ENCODE results near the gene PTPRD.

- no peak for TF ChIP-seq CTCF (IDR thresholded peaks at IDR 0.05 in 2 of 3, conservative IDR thresholded peaks at IDR 0.05 in 1 of 3; ENCODE audit: borderline replicate concordance in 1 of 3, insufficient read depth in 1 of 3, low read depth in 2 of 3, low read length in 2 of 3)
- TF ChIP-seq SRF (IDR thresholded peaks at IDR 0.05; ENCODE audit: low read depth), result no peak
- no peak for TF ChIP-seq FOSL1 (IDR thresholded peaks at IDR 0.05; ENCODE audit: low read depth)
Measured at GRCh38 chr9:8420416-8420815, 2192.4 kb downstream of the PTPRD start.
